A172 (cell line): ENCODE data around the gene NEK8. TPM values are rescaled to one million over a fixed set of nuclear protein-coding genes. Genes with fewer than 3 reads are reported as not detected.
"Not testable (repeated sequence)": the region's sequence is repeated elsewhere in the genome, so short reads cannot be mapped to it uniquely, and the experiment has no call there.

ENCODE experiments used
- DNase-seq: peaks from one replicate; pipeline ENCODE4 v3.0.0-alpha.2; 2015; ENCODE audit warnings: low spot score
- total RNA-seq: library from RNA; depleted of rRNA; stranded (reverse); fragments of >200 nt; shearing (Covaris generic); gene quantifications from 2 replicates; pipeline ENCODE4 v1.2.3, GENCODE V29; 2014; rRNA removed

NEK8 gene
- total RNA-seq, 1 experiment from 2014 or later: 1.5 TPM

DNA sequence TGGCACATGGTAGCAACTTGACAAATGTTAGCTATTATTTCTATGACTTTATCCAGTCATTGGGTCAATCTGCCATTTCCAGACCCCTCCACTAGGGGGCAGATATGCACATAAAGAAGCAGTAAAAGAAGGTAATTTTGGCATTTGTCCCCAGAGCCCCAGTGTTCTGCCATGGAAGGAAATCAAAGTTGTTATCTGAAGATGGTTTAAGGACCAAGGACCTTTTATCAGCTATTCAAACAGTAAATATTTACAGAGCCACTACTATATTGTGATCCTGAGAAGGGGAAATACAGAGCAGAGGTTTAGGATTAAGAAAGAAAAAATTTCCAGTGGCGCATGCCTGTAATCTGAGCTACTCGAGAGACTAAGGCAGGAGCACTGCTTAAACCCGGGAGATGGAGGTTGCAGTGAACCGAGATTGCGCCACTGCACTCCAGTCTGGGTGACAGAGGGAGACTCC lies 35.2 kb downstream of the NEK8 start:
- peak; percentile 85 for DNase-seq

DNA sequence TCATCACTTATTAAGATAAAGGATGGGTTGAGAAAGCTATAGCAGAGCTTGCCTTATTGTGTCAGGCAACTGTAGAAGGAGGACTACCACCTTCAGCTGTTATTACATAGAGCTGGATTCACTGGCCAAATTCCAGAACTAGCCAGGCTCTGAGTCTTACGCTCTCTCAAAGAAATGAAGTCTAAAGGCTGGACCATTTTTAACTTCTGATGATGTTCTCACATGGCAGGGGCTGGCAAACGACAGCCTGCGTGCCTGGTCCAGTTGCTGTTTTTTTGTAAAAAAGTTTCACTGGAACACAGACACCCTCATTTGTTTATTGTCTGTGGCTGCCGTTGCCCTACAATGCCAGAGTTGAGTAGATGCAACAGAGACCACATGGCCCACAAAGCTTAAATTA lies 36.5 kb downstream of the NEK8 start:
- no peak for DNase-seq

DNA sequence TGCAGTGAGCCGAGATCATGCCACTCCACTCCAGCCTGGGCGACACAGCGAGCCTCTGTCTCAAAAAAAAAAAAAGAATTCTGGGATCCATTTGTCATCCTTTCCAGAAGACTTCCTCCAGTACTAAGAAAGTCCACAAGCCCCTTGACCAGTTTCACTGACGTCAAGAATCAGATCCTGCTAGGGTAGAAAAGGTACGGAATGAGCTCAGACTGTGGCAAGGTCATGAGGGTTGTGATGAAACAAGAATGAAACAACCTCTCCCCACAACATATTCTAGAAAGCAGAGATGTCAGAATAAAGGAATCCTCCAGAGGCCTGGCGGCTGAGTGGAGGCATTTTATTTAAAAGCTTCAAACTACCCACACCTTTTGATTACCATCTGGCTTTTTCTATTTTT lies 45.1 kb downstream of the NEK8 start:
- no peak for DNase-seq

DNA sequence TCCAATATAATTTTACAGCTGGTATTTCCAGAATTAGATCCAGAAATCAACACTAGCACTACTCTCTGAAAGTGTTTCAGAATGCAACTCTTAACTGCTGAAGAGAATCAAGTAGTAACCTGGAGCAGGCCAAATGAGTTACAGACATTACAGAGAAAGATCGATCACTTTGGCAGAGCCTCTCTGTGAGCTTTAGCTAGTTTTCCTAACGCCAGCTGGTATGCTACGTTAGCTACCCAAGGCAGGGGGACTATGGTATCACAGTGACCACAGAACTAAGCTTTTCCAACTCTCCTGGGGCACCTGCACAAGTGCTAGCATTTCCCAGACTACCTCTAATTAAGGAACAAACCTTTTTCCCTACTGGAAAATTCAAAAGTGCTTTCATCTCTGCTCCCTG lies 45.6 kb downstream of the NEK8 start:
- no peak for DNase-seq

DNA sequence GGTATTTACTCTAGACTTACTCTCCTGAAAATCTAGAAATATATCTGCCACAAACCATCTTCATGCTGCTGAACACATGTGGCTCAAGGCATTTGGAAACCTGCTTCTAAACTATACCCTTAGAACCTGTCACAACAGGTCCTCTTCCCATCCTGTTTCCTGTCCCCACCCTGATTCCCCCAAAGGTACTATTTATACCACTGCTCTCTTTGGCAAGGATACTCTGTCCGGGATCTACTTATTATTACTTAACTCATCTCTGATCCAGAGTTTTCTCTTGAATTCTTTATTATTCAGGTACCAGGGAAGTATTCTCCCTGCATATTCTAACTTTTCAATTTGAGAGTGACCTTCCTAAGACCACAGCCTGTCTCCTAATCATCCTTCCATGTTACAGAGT lies 48.6 kb downstream of the NEK8 start:
- DNase-seq: no peak

DNA sequence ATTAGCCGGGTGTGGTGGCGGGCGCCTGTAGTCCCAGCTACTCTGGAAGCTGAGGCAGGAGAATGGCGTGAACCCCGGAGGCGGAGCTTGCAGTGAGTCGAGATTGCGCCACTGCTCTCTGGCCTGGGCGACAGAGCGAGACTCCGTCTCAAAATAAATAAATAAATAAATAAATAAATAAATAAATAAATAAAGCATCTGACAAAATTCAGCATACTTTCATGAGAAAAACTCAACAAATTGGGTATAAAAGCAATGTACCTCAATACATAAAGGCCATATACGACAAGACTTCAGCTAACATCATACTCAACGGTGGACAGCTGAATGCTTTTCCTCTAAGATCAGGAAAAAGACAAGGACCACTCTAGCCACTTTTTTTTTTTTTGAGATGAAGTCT lies 51.0 kb downstream of the NEK8 start:
- DNase-seq: not testable (repeated sequence)

DNA sequence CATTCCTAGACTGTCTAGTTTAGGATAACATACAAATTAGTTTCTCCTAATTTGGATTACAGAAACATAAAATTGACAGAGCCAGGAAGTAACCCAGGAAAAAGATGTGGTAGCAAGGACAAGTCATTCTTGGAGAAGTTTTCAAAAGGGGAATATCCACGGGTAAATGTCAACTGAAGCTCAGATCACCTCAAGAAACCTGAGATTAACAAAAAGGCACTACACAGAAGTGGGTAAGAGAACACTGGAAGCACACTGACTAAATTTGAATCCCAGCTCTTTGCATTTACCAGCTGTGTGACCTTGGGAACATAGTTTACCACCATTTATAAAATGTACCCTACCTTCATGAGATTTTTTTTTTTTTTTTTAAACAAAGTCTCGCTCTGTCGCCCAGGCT lies 54.6 kb downstream of the NEK8 start:
- no peak for DNase-seq

DNA sequence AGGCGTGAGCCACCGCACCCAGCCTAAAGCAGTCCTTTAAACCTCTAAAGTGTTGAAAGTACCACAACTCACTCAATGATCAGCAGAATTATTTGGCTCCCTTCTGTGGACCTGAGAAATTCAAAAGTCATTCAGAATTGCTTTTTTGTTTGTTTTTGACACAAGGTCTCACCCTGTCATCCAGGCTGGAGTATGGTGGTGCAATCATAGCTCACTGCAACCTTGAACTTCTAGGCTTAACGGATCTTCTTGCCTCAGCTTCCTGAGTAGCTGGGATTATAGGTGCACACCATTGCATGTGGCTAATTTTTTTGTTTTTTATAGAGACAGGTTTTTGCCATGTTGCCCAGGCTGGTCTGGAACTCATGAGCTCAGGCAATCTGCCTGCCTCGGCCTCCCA lies 59.5 kb downstream of the NEK8 start:
- no peak for DNase-seq

Other genes with a start within 250 kb of the NEK8 start
- 0.22 TPM in 1 of 2 replicates, not detected in the other for gene FOXN1, start 222.4 kb upstream of the NEK8 start, total RNA-seq
- 65.5 and 73.5 TPM in 2 replicates for gene UNC119, start 176.2 kb upstream of the NEK8 start, total RNA-seq
- gene PIGS, start 157.3 kb upstream of the NEK8 start, total RNA-seq: 48.9 and 83.5 TPM in 2 replicates
- gene ALDOC, start 151.9 kb upstream of the NEK8 start, total RNA-seq: 1.3 and 2.1 TPM in 2 replicates
- gene SPAG5, start 129.8 kb upstream of the NEK8 start, total RNA-seq: 162 and 170 TPM in 2 replicates
- gene RSKR, start 114.6 kb upstream of the NEK8 start, total RNA-seq: 6.5 and 8.4 TPM in 2 replicates
- gene BLTP2, start 83.6 kb upstream of the NEK8 start, total RNA-seq: 119 and 131 TPM in 2 replicates
- 102 and 112 TPM in 2 replicates for gene SDF2, start 66.9 kb upstream of the NEK8 start, total RNA-seq
- 52.7 and 55.8 TPM in 2 replicates for gene SUPT6H, start 66.6 kb upstream of the NEK8 start, total RNA-seq
- gene PROCA1, start 16.9 kb upstream of the NEK8 start, total RNA-seq: 1.2 and 2.0 TPM in 2 replicates
- 246 and 286 TPM in 2 replicates for gene RAB34, start 10.9 kb upstream of the NEK8 start, total RNA-seq
- gene RPL23A, start 8.8 kb upstream of the NEK8 start, total RNA-seq: 697 and 1,197 TPM in 2 replicates
- 3.3 and 3.9 TPM in 2 replicates for gene TLCD1, start 2.6 kb upstream of the NEK8 start, total RNA-seq
- gene TRAF4, start 15.2 kb downstream of the NEK8 start, total RNA-seq: 75.5 and 90.6 TPM in 2 replicates
- gene FAM222B, start 114.0 kb downstream of the NEK8 start, total RNA-seq: 9.2 and 10.2 TPM in 2 replicates
- 45.1 and 66.6 TPM in 2 replicates for gene ERAL1, start 126.2 kb downstream of the NEK8 start, total RNA-seq
- 43.9 and 45.5 TPM in 2 replicates for gene FLOT2, start 168.9 kb downstream of the NEK8 start, total RNA-seq
- gene DHRS13, start 174.3 kb downstream of the NEK8 start, total RNA-seq: 12.7 and 13.9 TPM in 2 replicates
- 16.0 and 22.3 TPM in 2 replicates for gene PHF12, start 222.7 kb downstream of the NEK8 start, total RNA-seq